ENCODE data around the gene HIP1R.
"Not testable (repeated sequence)": the region's sequence is repeated elsewhere in the genome, so short reads cannot be mapped to it uniquely, and the experiment has no call there.

The HIP1R gene, protein sequence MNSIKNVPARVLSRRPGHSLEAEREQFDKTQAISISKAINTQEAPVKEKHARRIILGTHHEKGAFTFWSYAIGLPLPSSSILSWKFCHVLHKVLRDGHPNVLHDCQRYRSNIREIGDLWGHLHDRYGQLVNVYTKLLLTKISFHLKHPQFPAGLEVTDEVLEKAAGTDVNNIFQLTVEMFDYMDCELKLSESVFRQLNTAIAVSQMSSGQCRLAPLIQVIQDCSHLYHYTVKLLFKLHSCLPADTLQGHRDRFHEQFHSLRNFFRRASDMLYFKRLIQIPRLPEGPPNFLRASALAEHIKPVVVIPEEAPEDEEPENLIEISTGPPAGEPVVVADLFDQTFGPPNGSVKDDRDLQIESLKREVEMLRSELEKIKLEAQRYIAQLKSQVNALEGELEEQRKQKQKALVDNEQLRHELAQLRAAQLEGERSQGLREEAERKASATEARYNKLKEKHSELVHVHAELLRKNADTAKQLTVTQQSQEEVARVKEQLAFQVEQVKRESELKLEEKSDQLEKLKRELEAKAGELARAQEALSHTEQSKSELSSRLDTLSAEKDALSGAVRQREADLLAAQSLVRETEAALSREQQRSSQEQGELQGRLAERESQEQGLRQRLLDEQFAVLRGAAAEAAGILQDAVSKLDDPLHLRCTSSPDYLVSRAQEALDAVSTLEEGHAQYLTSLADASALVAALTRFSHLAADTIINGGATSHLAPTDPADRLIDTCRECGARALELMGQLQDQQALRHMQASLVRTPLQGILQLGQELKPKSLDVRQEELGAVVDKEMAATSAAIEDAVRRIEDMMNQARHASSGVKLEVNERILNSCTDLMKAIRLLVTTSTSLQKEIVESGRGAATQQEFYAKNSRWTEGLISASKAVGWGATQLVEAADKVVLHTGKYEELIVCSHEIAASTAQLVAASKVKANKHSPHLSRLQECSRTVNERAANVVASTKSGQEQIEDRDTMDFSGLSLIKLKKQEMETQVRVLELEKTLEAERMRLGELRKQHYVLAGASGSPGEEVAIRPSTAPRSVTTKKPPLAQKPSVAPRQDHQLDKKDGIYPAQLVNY

DNA sequence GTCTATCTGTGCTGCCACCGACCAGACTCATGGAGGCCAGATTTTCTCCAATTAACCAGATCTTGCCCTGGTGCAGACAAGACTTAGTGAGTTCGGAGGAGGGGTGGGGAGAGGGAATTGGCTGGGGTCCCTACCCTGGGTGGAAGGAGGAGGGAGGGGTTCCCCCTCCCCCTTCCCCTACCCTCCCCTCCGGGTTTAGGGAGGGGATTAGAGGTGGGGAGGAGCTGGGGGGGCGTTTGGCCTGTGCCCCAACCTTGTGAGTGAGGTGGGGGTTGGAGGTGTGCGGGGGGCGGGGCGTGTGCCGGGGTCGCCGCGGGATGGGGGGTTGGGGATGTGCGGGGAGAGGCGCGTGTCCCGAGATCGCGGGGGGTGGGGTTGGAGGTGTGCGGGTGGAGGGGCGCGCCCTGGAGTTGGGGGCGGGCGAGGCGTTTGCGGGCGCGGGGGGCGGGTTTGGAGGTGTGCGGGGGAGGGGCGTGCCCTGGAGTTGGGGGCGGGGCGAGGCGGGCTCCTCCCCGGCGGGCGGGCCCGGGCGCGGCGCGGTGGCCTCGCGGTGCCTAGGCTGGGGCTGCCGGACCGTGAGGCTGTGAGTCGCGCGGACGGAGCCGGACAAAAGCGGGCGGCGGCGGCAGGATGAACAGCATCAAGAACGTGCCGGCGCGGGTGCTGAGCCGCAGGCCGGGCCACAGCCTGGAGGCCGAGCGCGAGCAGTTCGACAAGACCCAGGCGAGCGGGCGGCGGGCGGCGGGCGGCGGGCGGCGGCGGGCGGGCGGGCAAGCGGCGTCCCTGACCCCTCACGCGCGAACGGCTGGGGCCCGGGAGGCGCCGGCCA is at the start of gene HIP1R:
Gene HIP1R (plus strand): TSS at position 537 of the 829 bp plus-strand sequence. CDS start 94 bp downstream, at position 631.
- DNase-seq: peak; percentile 13

GRCh38 chr12:122785503-122785902 is 49.8 kb upstream of the HIP1R start:
- DNase-seq: no peak

DNA sequence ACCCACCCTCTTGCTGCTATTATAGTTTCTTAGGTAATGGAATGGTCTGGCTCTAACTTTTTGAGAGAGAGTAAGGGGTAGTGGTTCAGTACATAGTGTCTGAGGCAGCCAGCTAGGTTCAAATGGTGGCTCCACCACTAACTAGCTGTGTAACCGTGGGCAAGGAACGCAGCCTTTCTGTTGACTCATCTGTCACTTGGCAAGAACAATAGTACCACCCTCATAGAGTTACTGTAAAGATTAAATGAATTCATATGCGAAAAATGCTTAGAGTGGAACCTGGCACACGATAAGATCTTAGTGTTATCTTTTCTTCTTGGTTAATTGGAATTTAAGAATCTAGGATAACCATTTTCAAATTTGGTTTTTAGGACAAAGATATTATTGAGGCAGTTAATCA is 46.9 kb upstream of the HIP1R start:
- DNase-seq: no peak

- no peak for DNase-seq
These were observed 45.6 kb upstream of the HIP1R start for GRCh38 chr12:122789637-122790036.

GRCh38 chr12:122790393-122791075 is 44.7 kb upstream of the HIP1R start:
- peak; percentile 27 for DNase-seq

DNA sequence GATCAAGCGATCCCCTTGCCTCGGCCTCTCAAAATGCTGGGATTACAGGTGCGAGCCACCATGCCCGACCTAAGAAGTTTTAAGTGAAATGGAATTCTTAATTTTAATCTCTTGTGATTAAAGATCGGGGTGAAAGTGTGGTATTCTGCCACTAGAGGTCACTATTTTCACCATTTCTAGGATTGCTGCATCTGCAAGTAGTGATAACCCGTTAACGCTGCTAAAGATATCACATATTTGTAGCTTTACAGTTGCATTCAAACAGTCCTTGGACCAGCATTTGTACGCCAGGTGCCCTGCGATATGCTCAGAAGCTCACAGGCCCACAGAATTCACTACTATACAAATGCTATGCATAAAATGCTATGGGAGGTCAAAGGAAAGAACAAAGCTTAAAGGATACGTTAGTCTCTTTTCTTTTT is 41.6 kb upstream of the HIP1R start:
- DNase-seq: peak; percentile 53

- no peak for DNase-seq
These were observed 39.5 kb upstream of the HIP1R start for GRCh38 chr12:122795807-122796206.

- no peak for DNase-seq
These were observed 35.5 kb upstream of the HIP1R start for GRCh38 chr12:122799641-122800243.

DNA sequence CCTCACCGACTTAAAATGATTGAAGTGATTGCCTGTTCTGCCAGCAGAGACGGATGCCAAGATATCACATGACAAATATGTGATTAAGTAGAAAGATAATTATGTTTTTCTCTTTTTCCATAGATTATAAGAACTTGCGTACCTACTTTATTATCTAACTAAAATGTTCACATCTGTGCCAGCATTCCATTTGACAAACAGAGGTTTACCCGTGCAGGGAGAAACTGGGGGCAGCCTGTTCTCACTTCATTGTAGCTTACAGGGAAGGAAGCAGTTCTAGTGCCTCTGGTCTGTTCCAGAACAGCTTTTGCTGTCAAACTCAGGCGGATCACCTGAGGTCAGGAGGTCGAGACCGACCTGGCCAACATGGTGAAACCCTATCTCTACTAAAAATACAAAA is 31.3 kb upstream of the HIP1R start:
- no peak for DNase-seq

- not testable (repeated sequence) for DNase-seq
These were observed 30.3 kb upstream of the HIP1R start for GRCh38 chr12:122804957-122805356.

DNA sequence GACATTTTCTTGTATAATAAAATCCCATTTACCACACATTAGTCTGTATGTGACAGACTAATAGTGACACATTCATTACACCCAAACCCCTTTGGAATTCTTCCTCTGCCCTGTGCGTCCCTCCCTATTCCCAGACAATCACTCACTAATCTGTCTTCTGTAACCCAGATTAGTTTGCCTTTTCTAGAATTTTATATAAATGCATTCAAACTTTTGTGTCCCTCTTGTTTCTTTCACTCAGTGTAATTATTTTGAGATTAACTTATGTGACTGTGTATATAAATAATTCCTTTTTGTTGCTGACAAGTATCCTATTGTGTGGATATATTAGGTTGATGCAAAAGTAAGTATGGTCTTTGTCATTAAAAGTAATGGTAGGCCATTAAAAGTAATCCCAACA is 27.6 kb upstream of the HIP1R start:
- no peak for DNase-seq

GRCh38 chr12:122811777-122812176 is 23.5 kb upstream of the HIP1R start:
- DNase-seq: no peak

DNA sequence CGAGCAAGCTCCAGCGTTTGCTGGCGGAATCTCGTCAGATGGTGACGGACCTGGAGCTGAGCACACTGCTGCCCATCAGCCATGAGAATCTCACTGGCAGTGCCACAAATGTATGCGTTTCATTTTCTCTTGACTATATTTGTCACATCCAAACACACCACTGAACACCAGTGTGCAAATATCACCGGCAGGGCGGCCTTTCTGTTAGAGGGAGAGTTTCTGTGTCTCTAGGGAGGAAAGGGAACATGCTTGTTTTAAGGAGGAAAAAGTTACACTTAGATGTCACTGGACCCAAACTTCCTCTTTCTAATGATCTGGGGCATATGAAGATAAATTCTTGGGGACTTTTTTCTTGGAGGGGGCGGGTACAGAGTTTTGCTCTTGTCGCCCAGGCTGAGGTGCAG is 21.9 kb upstream of the HIP1R start:
- no peak for DNase-seq

DNA sequence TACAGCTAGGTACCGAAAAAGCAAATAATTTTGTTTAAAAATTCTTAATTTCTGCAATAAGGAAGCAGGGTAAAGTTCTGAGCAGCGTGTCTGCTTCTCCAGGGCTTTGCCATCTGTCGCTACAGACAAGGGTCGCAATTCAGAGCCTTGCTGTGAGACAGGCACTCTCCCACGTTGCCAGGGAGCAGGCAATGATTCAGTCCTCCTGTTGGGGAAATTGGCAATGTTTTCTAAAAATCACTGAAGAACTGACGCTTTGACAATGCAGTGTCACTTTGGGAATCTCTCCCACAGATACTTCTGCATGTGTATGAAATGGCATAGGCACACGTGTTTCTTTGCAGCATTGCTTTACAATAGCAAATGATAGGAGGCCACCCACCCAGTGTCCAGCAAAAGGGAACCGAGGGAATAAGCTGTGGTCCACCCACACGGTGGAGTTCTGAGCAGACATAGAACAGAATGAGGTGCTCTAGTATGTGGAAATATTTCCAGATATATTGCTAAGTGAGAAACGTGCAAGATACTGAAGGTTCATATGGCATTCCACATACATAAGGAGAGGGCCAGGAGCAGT is 16.0 kb upstream of the HIP1R start:
- peak; percentile 44 for DNase-seq

DNA sequence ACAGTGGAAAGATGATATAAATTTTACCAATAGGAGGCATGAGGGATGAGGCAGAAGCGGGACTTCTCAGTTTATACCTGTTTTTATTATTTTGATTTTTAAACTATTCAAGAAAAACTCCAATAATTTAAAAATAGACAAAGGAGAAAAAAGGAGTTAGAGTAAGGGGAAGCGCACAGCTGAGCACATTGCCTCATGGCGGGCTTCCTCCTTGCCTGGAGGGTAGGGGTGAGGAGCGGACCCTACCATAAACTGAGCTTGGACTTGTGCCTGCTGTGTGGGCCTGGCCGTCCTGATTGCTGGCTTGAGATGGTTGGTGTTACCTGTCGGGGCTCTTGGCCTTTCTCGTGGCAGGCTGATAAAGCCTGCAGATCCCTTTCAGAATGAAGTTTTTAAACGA is 15.1 kb upstream of the HIP1R start:
- DNase-seq: no peak

GRCh38 chr12:122820838-122821271 is 14.4 kb upstream of the HIP1R start:
- no peak for DNase-seq

DNA sequence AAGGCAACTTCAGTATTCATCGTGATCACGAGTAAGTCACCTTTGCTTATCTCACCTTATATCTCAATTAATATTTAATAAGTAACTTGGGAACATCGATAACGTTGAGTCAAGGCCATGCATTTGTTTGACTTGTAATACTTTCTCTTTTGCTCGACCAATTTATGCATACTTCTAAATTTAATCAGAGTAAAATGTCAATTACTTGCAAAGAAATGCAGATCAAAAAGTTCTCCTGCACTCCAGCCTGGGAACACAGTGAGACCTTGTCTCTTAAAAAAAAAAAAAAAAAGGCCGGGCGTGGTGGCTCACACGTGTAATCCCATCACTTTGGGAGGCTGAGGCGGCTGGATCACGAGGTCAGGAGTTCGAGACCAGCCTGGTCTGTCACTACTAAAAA is 11.8 kb upstream of the HIP1R start:
- DNase-seq: no peak

DNA sequence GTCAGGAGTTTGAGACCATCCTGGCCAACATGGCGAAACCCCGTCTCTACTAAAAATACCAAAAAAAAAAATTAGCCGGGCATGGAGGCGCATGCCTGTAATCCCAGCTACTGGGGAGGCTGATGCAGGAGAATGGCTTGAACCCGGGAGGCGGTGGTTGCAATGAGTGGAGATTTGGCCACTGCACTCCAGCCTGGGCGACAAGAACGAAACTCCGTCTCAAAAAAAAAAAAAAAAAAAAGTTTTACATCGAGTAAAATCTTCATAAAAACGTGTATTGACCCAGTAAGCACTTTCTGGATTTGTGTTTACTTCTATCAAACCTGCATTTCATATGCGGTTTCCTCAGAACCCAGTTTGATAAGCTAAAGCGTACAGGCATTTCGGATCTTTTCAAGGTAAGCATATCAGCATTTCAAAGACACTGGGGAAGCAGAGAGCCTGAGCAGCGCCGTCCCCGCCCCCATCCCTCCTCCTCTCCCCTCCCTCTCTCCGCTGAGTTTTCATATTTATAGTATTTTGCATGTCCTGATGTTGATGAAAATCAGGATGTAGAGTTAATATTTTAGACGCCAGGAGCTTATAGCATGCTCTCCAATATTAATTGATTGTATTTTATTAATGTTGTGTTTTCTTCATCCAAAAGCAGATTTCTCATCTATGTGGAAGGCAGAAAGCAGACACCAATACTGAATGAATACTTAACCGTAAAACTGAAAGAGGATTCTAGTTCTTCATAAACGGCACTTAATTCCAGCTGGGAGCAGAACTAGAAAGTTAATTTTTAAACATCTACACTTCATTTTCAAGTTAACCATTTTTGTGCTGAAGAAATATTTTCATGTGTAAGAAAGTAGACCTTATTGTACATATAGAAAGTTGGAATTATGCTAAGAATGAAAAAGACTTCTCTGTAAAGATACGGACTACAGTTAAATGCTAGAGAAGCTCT is 9.2 kb upstream of the HIP1R start:
- no peak for DNase-seq

DNA sequence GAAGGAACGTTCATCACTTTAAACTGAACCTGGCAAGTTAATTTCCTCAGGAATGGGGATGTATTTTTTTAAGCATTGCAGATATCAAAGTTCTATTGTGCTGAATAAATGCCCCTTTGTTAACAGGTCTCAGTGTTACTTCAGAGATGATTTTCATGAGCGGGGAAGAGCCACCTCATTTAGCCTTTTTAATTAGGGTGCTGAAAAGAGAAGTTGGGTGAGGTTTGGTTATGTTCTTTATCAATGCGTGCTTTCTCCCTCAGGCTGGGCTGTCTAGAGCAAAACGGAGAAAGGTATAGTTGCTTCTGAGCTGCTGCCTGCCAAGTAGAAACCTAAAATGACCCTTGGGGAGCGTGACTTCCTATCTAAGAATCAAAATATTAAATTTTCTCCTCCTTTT is 8.0 kb upstream of the HIP1R start:
- DNase-seq: no peak

Data from inflammatory macrophage treated with lipopolysaccharide for 4 hours (primary cell).